SK-N-MC (cell line): ENCODE measurements around the gene SPACDR.
"Not testable (repeated sequence)": the region's sequence is repeated elsewhere in the genome, so short reads cannot be mapped to it uniquely, and the experiment has no call there.

Experiments
- DNase-seq: peaks from one replicate; pipeline ENCODE4 v3.0.0-alpha.2; 2011; ENCODE audit warnings: low read depth, low spot score
- H3K27ac ChIP-seq: fragments of 200-600 bp; sonication (generic); 2 replicates; pipeline ENCODE4 v1.5.1; 2016; ENCODE audit warnings: mixed run types
- H3K36me3 ChIP-seq: fragments of 200-600 bp; sonication (generic); 2 replicates; pipeline ENCODE4 v1.6.1; 2017; ENCODE audit warnings: antibody characterized with exemption, low read length, mixed read lengths; ENCODE audit not compliant: insufficient read depth
- H3K4me3 ChIP-seq: fragments of 200-600 bp; sonication (generic); 2 replicates; pipeline ENCODE4 v1.5.1; 2016
- H3K9ac ChIP-seq: fragments of 200-600 bp; sonication (generic); 2 replicates; pipeline ENCODE4 v1.8.0; 2017; ENCODE audit warnings: mixed run types, mixed read lengths; ENCODE audit not compliant: insufficient read length
- H3K9me3 ChIP-seq: fragments of 200-600 bp; sonication (generic); 2 replicates; pipeline ENCODE4 v1.6.1; 2017; ENCODE audit warnings: low read depth, mild to moderate bottlenecking, antibody characterized with exemption, low read length, moderate library complexity, mixed read lengths
- EZH2 ChIP-seq: fragments of 200-600 bp; sonication (generic); IDR thresholded peaks from one replicate; pipeline ENCODE4 v1.6.1; 2017; ENCODE audit warnings: antibody characterized with exemption
- FOXP2 ChIP-seq: optimal IDR thresholded peaks from 2 replicates; pipeline ENCODE3; 2011; ENCODE audit warnings: mild to moderate bottlenecking, moderate library complexity; ENCODE audit not compliant: insufficient read depth; ENCODE audit errors: extremely low read length, control extremely low read depth
- POLR2AphosphoS5 ChIP-seq: IDR thresholded peaks from 2 replicates; pipeline ENCODE4 v1.6.1; 2012; ENCODE audit warnings: mild to moderate bottlenecking, low read depth, low read length, borderline replicate concordance

Gene SPACDR

GRCh38 chr7:100457033-100457432, 7.0 kb downstream of the SPACDR start:
- no peak for TF ChIP-seq FOXP2
- no peak for TF ChIP-seq POLR2AphosphoS5
- no peak for TF ChIP-seq EZH2
- no peak overlapping the region for H3K9ac ChIP-seq
- no peak for DNase-seq

GRCh38 chr7:100456562-100456961, 7.5 kb downstream of the SPACDR start:
- Histone ChIP-seq H3K4me3 (no peak overlapping the region), H3K9ac (no peak overlapping the region), H3K27ac (no peak overlapping the region), H3K9me3 (no peaks in the 10 kb centered on the region), H3K36me3 (no peaks in the 10 kb centered on the region)
- DNase-seq = no peak
- no peak for TF ChIP-seq EZH2
- TF ChIP-seq POLR2AphosphoS5 = no peak
- TF ChIP-seq FOXP2 = no peak

More at GRCh38 chr7:100457033-100457432, 7.0 kb downstream of the SPACDR start:
- Histone ChIP-seq H3K4me3 (no peak overlapping the region), H3K27ac (no peak overlapping the region), H3K36me3 (no peaks in the 10 kb centered on the region), H3K9me3 (no peaks in the 10 kb centered on the region)

- Histone ChIP-seq H3K9ac (no peak overlapping the region), H3K27ac (no peak overlapping the region), H3K36me3 (no peaks in the 10 kb centered on the region), H3K9me3 (no peaks in the 10 kb centered on the region), H3K4me3 (no peak overlapping the region)
- TF ChIP-seq FOXP2 = no peak
- TF ChIP-seq EZH2 = no peak
- no peak for TF ChIP-seq POLR2AphosphoS5
- no peak for DNase-seq
Observed at GRCh38 chr7:100455206-100455605, 8.9 kb downstream of the SPACDR start.

GRCh38 chr7:100453854-100454253, 10.2 kb downstream of the SPACDR start:
- not testable (repeated sequence) for H3K4me3 ChIP-seq, H3K27ac ChIP-seq, H3K9ac ChIP-seq, DNase-seq, H3K36me3 ChIP-seq, H3K9me3 ChIP-seq

- DNase-seq = no peak
- Histone ChIP-seq H3K4me3 (no peak overlapping the region), H3K27ac (no peak overlapping the region), H3K9me3 (no peaks in the 10 kb centered on the region), H3K36me3 (no peaks in the 10 kb centered on the region), H3K9ac (no peak overlapping the region)
- TF ChIP-seq EZH2 = no peak
- no peak for TF ChIP-seq FOXP2
- TF ChIP-seq POLR2AphosphoS5 = no peak
Observed at GRCh38 chr7:100452513-100452912, 11.5 kb downstream of the SPACDR start.

- Histone ChIP-seq H3K27ac (no peak overlapping the region), H3K36me3 (no peaks in the 10 kb centered on the region), H3K9me3 (no peaks in the 10 kb centered on the region), H3K4me3 (no peak overlapping the region), H3K9ac (no peak overlapping the region)
- TF ChIP-seq POLR2AphosphoS5 (no peak), EZH2 (no peak), FOXP2 (no peak)
- DNase-seq = no peak
Observed at GRCh38 chr7:100449190-100449795, 14.8 kb downstream of the SPACDR start.

GRCh38 chr7:100447363-100447762, 16.7 kb downstream of the SPACDR start:
- H3K36me3 ChIP-seq, H3K9ac ChIP-seq, H3K27ac ChIP-seq, H3K4me3 ChIP-seq, H3K9me3 ChIP-seq, DNase-seq: not testable (repeated sequence)

- Histone ChIP-seq H3K9me3 (no peaks in the 10 kb centered on the region), H3K4me3 (no peak overlapping the region), H3K27ac (no peak overlapping the region), H3K9ac (no peak overlapping the region), H3K36me3 (no peaks in the 10 kb centered on the region)
- DNase-seq = no peak
- TF ChIP-seq EZH2 = no peak
Observed at GRCh38 chr7:100446040-100446439, 18.0 kb downstream of the SPACDR start.

- H3K4me3 ChIP-seq = no peak overlapping the region
- no peaks in the 10 kb centered on the region for H3K36me3 ChIP-seq
- H3K9me3 ChIP-seq = no peaks in the 10 kb centered on the region
- no peak overlapping the region for H3K27ac ChIP-seq
- no peak overlapping the region for H3K9ac ChIP-seq
- no peak for DNase-seq
- TF ChIP-seq POLR2AphosphoS5 (no peak), EZH2 (no peak), FOXP2 (no peak)
Observed at GRCh38 chr7:100444311-100445278, 19.5 kb downstream of the SPACDR start.
